A549 treated with Hydrocortisone at 1 μM for 4 hours (cell line): ENCODE measurements around the gene AHR. TPM values are rescaled to one million over a fixed set of nuclear protein-coding genes. Genes with fewer than 3 reads are reported as not detected.

Experiments used
- total RNA-seq: library from RNA; stranded (reverse); fragments of 200-300 nt; extraction: Qiagen RNA extraction; gene quantifications from 5 replicates; pipeline ENCODE4 v1.2.3, GENCODE V29; 2022

The AHR gene
- 6.9 to 11.6 TPM (median 8.7 TPM) in 5 replicates for total RNA-seq

DNA sequence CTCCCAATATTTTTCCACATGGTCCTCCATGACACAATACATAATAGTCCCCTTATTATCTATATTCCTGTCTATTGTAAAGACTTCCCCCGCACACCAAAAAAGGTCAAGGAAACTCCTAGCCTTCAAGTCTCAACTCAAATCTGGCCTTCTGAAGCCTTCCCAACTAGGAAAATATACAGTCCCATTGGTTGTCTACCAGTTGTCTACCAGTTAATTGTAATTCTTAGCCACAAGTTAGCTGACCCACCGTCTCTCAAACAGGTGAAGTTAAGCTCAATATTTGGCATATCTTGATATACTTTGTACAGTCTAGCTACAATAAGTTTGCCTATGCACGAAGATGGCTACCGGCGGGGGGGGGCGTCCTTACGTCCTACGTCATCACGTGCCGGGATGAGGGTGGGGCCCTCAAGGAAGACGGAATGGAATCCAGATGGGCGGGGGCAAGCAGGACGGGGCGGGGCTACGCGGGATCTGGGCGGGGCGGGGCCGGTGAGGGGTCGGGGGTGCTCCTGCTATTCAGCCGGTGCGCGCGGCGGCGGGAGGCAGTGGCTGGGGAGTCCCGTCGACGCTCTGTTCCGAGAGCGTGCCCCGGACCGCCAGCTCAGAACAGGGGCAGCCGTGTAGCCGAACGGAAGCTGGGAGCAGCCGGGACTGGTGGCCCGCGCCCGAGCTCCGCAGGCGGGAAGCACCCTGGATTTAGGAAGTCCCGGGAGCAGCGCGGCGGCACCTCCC lies at the start of gene AHR:
AHR (plus strand) TSS at position 551 of the 738 bp plus-strand sequence. CDS start 613 bp downstream, outside the sequence.

